PC-9 (cell line): Measurements from ENCODE around the gene CHPF2. TPM values are rescaled to one million over a fixed set of nuclear protein-coding genes. Genes with fewer than 3 reads are reported as not detected.

Experiments used
- BruUV-seq: library from RNA; stranded (reverse); fragments of 400-500 nt; replicated peaks from 2 replicates; lab custom pipeline; 2021; lab: Mats Ljungman, UMichigan
- CTCF ChIA-PET: fragments of 300-600 bp; sonication (Branson Sonifier 250); formaldehyde crosslinking; loops from one replicate; lab custom pipeline; 2022; ENCODE audit warnings: antibody characterized with exemption; lab: Charles Lee
- POLR2A ChIA-PET: fragments of 300-600 bp; sonication (Branson Sonifier 250); formaldehyde crosslinking; loops from one replicate; lab custom pipeline; 2022; ENCODE audit warnings: antibody characterized with exemption; ENCODE audit not compliant: unreplicated experiment; lab: Charles Lee
- DNase-seq, 2 experiments: peaks; one replicate each; pipeline versions ENCODE4 v3.0.0 to v3.0.0-alpha.2; 2015 to 2022; ENCODE audit warnings: mixed read lengths in 1 of 2
- H2AFZ ChIP-seq: fragments of 200-600 bp; sonication (generic); 2 replicates; pipeline ENCODE4 v1.8.1; 2017; ENCODE audit warnings: antibody characterized with exemption
- H3F3A ChIP-seq: fragments of 200-600 bp; sonication (generic); 2 replicates; pipeline ENCODE4 v1.8.1; 2017; ENCODE audit warnings: antibody characterized with exemption, mild to moderate bottlenecking, low read depth; ENCODE audit not compliant: insufficient read depth
- H3K27ac ChIP-seq: fragments of 200-600 bp; sonication (generic); 2 replicates; pipeline ENCODE4 v1.6.1; 2016; ENCODE audit warnings: mixed run types
- H3K27me3 ChIP-seq: fragments of 200-600 bp; sonication (generic); 2 replicates; pipeline ENCODE4 v1.6.1; 2016; ENCODE audit warnings: low read depth, mixed run types; ENCODE audit not compliant: insufficient read depth
- H3K36me3 ChIP-seq: fragments of 200-600 bp; sonication (generic); 2 replicates; pipeline ENCODE4 v1.6.1; 2016; ENCODE audit warnings: low read depth, mixed run types
- H3K4me1 ChIP-seq: fragments of 200-600 bp; sonication (generic); replicated peaks from 2 replicates; pipeline ENCODE4 v1.6.1; 2016; ENCODE audit warnings: mixed run types; ENCODE audit not compliant: insufficient read depth
- H3K4me2 ChIP-seq: fragments of 200-600 bp; sonication (generic); 2 replicates; pipeline ENCODE4 v1.6.1; 2017; ENCODE audit warnings: mixed run types
- H3K4me3 ChIP-seq: fragments of 200-600 bp; sonication (generic); 2 replicates; pipeline ENCODE4 v1.6.1; 2016; ENCODE audit warnings: mixed run types
- H3K79me2 ChIP-seq: fragments of 200-600 bp; sonication (generic); 2 replicates; pipeline ENCODE4 v1.6.1; 2017; ENCODE audit warnings: low read depth, mixed run types
- H3K9me2 ChIP-seq: fragments of 200-600 bp; sonication (generic); 2 replicates; pipeline ENCODE4 v1.8.1; 2017; ENCODE audit warnings: mild to moderate bottlenecking; ENCODE audit not compliant: insufficient read depth
- H3K9me3 ChIP-seq: fragments of 200-600 bp; sonication (generic); 2 replicates; pipeline ENCODE4 v1.8.1; 2016; ENCODE audit warnings: low read depth; ENCODE audit not compliant: insufficient read depth
- H4K20me1 ChIP-seq: fragments of 200-600 bp; sonication (generic); 2 replicates; pipeline ENCODE4 v1.8.1; 2017; ENCODE audit not compliant: insufficient read depth
- CTCF ChIP-seq: fragments of 200-600 bp; sonication (generic); conservative IDR thresholded peaks from 2 replicates; pipeline ENCODE4 v1.6.1; 2017; ENCODE audit warnings: mixed run types, antibody characterized with exemption, mild to moderate bottlenecking, moderate library complexity
- EZH2 ChIP-seq: fragments of 200-600 bp; sonication (generic); IDR thresholded peaks from 2 replicates; pipeline ENCODE4 v1.8.0; 2017; ENCODE audit warnings: antibody characterized with exemption, low read depth
- intact Hi-C: fragments of 100-400 bp; cut with micrococcal nuclease; formaldehyde crosslinking; loops from one replicate; pipeline ENCODE4 v1.10.0; 2022; ENCODE audit not compliant: unreplicated experiment
- total RNA-seq: library from RNA; stranded (reverse); gene quantifications from 2 replicates; pipeline ENCODE4 v1.2.3, GENCODE V29; 2021

CHPF2 gene
- total RNA-seq, 1 experiment from 2014 or later = 54.9 TPM

GRCh38 chr7:151238924-151239836, 6.9 kb downstream of the CHPF2 start:
- no peak overlapping the region for H3K27ac ChIP-seq
- H3K4me3 ChIP-seq = no peak overlapping the region
- H3K79me2 ChIP-seq = peaks cover 23% of the 10 kb centered on the region
- H3K4me1 ChIP-seq = peaks cover under 1% of the 10 kb centered on the region
- no peak for TF ChIP-seq EZH2
- TF ChIP-seq CTCF = no peak
- CTCF ChIA-PET = no interaction called here
- H3K9me3 ChIP-seq = no peaks in the 10 kb centered on the region
- intact Hi-C loops = no loop called here
- POLR2A ChIA-PET = interaction anchor here (0.6 kb wide), 1 partner anchor 264 kb away, joined by 3 read pairs; no protein-coding TSS in a partner anchor
- H2AFZ ChIP-seq = no peak overlapping the region
- H3K9me2 ChIP-seq = no peaks in the 10 kb centered on the region
- no peaks in the 10 kb centered on the region for H3K27me3 ChIP-seq
- H3F3A ChIP-seq = peaks cover 8% of the 10 kb centered on the region
- DNase-seq = no peak
- no peak overlapping the region for H3K4me2 ChIP-seq
- H4K20me1 ChIP-seq = peaks cover 46% of the 10 kb centered on the region
- peaks cover 22% of the 10 kb centered on the region; the same call in 1 of the 2 replicates for H3K36me3 ChIP-seq
- BruUV-seq = no TSS peak

GRCh38 chr7:151239837-151240459, 7.7 kb downstream of the CHPF2 start:
- no peak for DNase-seq
- Histone ChIP-seq H3F3A (peaks cover 16% of the 10 kb centered on the region), H3K9me3 (no peaks in the 10 kb centered on the region), H4K20me1 (peaks cover 38% of the 10 kb centered on the region), H2AFZ (no peak overlapping the region), H3K4me3 (no peak overlapping the region), H3K79me2 (peaks cover 16% of the 10 kb centered on the region), H3K27ac (no peak overlapping the region), H3K4me2 (no peak overlapping the region), H3K27me3 (no peaks in the 10 kb centered on the region), H3K36me3 (peaks cover 19% of the 10 kb centered on the region; the same call in 1 of the 2 replicates), H3K4me1 (no peaks in the 10 kb centered on the region), H3K9me2 (no peaks in the 10 kb centered on the region)
- TF ChIP-seq CTCF (no peak), EZH2 (no peak)
- POLR2A ChIA-PET = no interaction called here
- intact Hi-C loops = loop anchor here (5.0 kb wide), 1 partner anchor 68 kb away; no protein-coding TSS in a partner anchor
- CTCF ChIA-PET = no interaction called here
- no TSS peak for BruUV-seq

GRCh38 chr7:151240536-151240935, 8.3 kb downstream of the CHPF2 start:
- POLR2A ChIA-PET = interaction anchor here (0.7 kb wide), 1 partner anchor 13 kb away, joined by 3 read pairs; no protein-coding TSS in a partner anchor
- Histone ChIP-seq H3K4me2 (no peak overlapping the region), H3K27me3 (no peaks in the 10 kb centered on the region), H2AFZ (no peak overlapping the region), H3K27ac (no peak overlapping the region), H3K36me3 (peaks cover 13% of the 10 kb centered on the region; the same call in 1 of the 2 replicates), H3K4me3 (no peak overlapping the region), H3K9me3 (no peaks in the 10 kb centered on the region), H3K9me2 (no peaks in the 10 kb centered on the region), H3K79me2 (peaks cover 10% of the 10 kb centered on the region; the same call in 1 of the 2 replicates), H3F3A (peaks cover 16% of the 10 kb centered on the region), H3K4me1 (no peaks in the 10 kb centered on the region), H4K20me1 (peaks cover 32% of the 10 kb centered on the region)
- BruUV-seq = no TSS peak
- no peak for DNase-seq
- no peak for TF ChIP-seq EZH2
- no peak for TF ChIP-seq CTCF
- CTCF ChIA-PET = no interaction called here
- intact Hi-C loops = loop anchor here (5.0 kb wide), 1 partner anchor 68 kb away; no protein-coding TSS in a partner anchor
